Cardiac septum (tissue), 1 donor: ENCODE results near the gene IGFBP4. TPM values are rescaled to one million over a fixed set of nuclear protein-coding genes. Genes with fewer than 3 reads are reported as not detected.

ENCODE experiments used
- DNase-seq: peaks from one replicate; pipeline ENCODE4 v3.0.0-alpha.2; 2020; ENCODE audit warnings: low spot score
- intact Hi-C: fragments of 100-400 bp; cut with DNase I; formaldehyde crosslinking; loops from one replicate; pipeline ENCODE4 v1.14.0; 2022
- total RNA-seq: library from RNA; stranded (reverse); fragmentation: NEBNext Ultra II Directional; extraction: Animal tissue kit (Norgen Biotek cat#: 25700); gene quantifications from one replicate; pipeline ENCODE4 v1.2.1, GENCODE V29; 2021
- donor health status: DM: no; HTN: no; CAD: no.

IGFBP4 gene
- total RNA-seq, 1 donor from 2014 or later = 164 TPM

DNA sequence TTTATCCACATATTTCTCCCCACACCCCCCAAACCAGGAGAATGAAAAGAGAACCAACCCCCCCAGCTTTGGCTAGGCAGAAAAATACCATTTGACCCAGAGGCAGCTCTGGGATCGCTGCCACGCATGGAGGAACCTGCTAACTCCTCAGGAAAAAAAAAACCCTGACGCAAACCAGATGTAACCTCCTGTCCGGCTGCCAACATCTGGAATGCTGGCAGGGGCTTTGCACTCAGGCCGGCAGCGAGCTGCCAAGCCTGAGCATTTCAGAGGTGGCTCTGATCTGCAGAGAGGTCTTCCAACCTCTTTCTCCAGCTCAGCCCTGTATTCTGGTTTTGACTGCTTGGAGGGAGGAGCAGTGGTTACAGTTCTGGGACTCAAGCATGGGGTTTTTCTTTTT lies 8.2 kb downstream of the IGFBP4 start:
- intact Hi-C loops = no loop called here
- peak; percentile 84 for DNase-seq

GRCh38 chr17:40452216-40452787 lies 9.1 kb downstream of the IGFBP4 start:
- no peak for DNase-seq
- intact Hi-C loops = no loop called here

DNA sequence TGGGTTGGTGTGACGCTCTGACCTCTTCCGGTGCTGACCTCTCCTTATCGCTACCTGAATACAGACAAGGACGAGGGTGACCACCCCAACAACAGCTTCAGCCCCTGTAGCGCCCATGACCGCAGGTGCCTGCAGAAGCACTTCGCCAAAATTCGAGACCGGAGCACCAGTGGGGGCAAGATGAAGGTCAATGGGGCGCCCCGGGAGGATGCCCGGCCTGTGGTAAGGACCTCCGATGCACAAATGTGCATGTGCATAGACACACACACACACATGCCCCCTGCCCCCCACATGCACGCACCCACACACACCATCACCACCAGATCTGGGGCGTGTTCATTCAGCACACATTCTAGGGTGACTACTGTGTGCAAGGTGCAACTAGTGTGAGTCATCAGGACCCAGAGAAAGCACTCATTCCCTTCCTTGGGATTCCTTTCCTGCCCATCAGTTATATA lies 9.7 kb downstream of the IGFBP4 start:
- intact Hi-C loops = no loop called here
- no peak for DNase-seq

DNA sequence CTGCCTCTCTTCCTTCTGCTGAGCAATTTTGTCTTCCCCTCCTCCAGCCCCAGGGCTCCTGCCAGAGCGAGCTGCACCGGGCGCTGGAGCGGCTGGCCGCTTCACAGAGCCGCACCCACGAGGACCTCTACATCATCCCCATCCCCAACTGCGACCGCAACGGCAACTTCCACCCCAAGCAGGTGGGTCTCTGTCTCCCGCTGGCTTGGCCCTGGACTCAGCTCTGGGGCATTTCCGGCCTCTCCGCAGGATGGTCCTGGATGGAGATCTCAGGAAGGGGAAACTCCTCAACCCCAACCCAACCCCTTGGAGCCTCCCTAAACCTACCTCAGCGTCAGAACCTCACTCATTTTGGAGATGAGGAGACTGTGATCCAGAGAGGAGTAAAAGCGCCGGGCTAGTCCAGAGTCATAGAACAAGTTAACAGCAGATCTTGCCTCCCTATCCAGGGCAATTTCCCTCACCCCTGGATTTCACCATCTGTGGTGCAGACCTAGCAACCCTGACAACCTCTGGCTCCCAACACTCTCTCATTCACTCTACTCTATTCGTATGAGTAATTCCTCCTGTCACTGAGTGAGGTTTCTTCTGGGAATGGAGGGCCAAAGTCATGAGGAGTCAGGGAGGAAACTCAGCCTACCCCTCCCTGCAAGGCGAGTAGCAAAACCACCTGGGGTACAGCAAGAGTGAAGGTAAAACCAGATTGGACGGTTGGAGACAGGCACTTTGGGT lies 10.8 kb downstream of the IGFBP4 start:
- intact Hi-C loops = no loop called here
- no peak for DNase-seq

DNA sequence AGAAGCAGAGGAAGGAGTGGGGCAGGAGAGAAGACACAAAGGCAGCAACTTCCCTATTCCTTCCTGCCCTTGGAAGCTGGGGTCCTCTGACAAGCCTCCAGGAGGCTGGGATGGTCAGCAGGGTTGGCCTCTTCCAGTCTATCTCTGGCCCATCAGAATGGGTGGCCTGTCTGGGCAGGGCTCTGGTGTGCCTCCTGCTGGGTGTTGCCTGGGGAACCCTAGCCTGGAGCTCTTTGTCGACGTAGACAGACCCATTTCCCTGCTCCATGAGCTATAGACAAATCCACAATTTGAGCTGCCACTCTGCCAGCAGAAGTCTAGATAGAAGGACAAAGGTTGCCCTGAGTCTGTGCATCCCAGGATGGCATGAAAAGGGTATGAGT lies 11.4 kb downstream of the IGFBP4 start:
- DNase-seq = no peak
- intact Hi-C loops = no loop called here

DNA sequence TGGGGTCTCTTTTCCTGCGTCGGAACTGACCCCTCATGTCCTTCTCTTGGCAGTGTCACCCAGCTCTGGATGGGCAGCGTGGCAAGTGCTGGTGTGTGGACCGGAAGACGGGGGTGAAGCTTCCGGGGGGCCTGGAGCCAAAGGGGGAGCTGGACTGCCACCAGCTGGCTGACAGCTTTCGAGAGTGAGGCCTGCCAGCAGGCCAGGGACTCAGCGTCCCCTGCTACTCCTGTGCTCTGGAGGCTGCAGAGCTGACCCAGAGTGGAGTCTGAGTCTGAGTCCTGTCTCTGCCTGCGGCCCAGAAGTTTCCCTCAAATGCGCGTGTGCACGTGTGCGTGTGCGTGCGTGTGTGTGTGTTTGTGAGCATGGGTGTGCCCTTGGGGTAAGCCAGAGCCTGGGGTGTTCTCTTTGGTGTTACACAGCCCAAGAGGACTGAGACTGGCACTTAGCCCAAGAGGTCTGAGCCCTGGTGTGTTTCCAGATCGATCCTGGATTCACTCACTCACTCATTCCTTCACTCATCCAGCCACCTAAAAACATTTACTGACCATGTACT lies 13.2 kb downstream of the IGFBP4 start:
- intact Hi-C loops = no loop called here
- no peak for DNase-seq

GRCh38 chr17:40457369-40457768 lies 14.1 kb downstream of the IGFBP4 start:
- DNase-seq = no peak
- intact Hi-C loops = no loop called here

- intact Hi-C loops = no loop called here
- no peak for DNase-seq
These were observed 14.9 kb downstream of the IGFBP4 start for GRCh38 chr17:40457964-40458791.

DNA sequence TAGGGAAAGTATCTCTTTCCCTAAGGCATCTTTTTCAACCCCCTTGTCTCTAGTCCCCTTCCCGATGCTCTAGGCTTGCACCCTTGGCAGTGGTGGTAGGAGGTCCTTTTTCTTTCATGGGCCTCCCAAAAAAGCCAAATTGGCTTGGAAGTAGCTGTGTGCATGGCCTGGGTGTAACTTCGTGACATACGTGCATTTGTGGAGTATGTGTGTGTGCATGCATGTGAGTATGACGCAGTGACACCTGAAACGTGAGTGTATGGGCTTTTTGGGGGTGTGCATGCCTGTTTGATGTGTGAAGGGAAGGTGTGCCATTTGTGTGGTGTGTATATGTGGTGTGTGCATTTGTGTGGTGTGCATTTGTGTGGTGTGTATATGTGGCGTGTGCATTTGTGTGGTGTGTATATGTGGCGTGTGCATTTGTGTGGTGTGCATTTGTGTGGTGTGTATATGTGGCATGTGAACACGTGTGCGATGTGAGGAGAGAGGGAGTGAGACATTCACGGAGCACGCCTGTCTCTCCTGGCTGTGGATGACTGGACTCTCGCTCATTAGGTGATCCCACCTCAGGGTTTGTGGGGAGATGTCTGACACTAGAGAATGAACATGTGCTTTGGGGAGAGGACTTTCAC lies 15.7 kb downstream of the IGFBP4 start:
- DNase-seq = no peak

DNA sequence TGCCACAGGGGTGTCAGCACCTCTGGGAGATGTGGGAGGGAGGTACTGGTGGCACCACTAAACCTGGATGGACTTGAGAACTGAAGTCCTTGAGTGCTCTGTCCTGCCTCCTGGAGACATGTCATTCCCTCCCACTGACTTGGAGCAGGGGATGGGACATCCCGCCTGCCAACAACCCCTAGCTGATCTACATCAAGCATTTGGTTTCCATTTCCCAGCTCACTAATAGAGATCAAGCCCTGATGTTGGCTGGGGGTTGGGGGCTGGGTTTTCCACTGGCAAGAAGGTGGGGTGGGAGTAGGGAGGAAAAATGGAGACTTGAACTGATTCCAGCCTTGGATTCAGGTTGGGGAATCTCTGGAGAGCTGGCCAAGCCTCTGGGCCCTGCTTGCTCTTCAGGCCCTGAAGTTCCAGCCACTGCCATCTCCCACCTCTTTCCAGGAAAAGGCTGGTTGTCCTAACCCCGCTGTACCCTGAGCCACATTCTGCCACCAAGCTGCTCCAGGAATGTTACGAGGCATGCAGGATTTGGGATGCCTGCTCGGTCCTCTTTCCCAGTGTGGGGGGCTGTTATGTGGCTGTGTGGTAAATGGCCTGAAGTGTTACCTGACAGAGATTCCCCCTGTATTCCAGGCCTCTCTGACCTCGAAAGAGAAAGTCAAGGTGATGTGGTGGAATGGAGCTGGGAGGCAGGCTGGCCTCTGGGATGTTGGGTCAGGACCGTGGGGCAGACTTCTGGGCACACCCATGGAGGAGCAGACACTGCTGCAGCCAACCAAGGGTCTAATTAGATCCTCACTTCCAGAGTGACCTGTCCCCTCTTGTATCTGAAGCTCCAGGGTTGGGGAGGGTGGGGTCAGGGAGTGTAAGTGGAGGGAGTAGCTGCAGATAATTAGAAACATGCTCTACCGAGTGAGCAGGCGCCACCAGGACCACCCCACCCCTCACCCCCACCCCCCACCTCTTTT lies 16.7 kb downstream of the IGFBP4 start:
- intact Hi-C loops = no loop called here
- no peak for DNase-seq

More for the DNA sequence above, 15.7 kb downstream of the IGFBP4 start:
- intact Hi-C loops = no loop called here

DNA sequence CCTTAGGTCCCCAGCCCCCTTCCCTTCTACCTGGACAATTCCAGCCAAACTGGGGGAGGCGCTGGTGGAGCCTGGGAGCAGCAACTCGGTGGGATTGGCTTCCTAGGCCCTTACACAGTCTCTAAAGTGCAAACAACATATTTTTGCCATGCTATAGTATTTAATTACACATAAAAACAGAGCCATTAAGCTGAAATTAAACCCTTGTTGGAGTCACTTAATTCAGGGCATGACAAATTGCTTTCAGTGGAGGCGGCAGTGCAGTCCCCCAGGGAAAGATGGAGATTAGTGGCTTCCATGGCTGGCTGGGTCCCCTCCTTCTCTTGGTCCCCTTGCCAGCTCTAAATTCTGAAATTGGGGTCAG lies 17.3 kb downstream of the IGFBP4 start:
- intact Hi-C loops = no loop called here
- no peak for DNase-seq

DNA sequence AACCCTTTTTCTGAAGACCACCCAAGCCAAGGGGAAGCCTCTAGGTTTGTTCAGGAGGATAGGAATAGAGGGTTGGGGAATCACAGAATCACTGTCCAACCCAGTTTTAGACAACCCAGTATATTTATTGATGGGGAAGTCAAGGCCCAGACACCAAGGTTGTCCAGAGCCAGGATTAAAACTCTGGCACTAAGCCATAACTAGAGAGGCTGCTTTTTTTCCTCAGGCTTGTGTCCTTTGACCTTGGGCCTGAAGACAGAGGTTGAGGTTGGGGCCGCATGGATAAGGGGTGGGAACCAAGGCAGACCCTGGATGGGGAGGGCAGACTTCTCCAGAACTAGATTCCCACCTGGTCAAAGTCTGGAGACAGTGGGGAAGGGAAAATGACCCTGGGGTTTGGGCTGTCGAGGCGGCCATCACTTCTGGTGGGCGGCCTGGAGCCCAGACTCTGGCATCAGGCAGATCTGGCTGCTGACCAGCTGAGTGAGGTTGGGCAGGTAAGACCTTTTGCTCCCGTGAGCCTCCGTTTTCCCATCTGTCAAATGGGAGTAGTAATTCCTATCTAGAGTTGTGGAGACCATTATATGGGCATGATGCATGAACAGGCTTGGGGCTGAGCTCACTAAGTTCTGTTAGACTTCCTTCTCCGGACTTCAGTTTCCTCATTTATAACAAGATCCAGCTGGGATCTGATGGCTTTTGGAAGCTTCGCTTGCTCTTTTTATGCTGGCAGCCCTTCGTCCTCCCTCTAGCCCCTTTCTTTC lies 17.9 kb downstream of the IGFBP4 start:
- no peak for DNase-seq
- intact Hi-C loops = no loop called here

GRCh38 chr17:40461732-40462342 lies 18.6 kb downstream of the IGFBP4 start:
- no peak for DNase-seq
- intact Hi-C loops = no loop called here

DNA sequence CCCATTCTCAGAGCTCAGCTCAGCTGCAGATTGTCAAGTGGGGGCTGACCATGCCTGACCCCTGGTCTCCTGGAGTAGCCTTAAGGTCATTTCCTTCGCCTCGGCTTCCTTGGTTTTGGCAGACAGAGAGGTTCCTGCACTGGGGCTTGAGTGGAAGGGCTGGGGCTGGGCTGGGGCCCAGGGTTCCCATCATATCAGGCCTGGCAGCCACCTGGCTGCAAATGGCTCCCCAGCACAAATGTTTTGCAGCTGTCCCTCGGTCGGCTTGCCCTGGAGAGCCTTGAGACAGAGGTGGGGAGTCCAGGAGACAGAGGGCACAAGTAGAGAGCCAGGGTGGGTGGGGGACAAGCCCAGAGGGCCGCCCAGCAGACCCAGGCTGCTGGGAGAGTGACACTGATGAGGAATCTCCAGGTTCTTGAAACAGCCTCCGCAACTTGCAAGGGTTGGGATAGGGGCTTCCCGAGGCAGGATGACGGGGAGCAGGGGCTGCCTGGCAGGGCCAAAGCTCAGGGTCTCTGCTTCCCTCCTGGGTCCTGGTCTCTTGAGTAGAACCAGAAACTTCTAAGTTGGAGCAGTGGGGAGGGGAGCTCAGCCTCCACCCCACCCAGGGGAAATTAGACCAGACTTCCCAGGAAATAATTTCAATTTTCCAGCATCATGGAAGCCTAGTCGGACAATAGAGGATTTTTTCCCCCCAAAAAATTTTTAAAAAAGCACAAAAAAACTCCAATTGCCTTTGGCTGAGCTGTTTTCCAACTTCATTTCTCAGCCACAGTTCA lies 19.3 kb downstream of the IGFBP4 start:
- intact Hi-C loops = no loop called here
- DNase-seq = no peak

GRCh38 chr17:40463122-40463550 lies 19.9 kb downstream of the IGFBP4 start:
- no peak for DNase-seq
- intact Hi-C loops = no loop called here

- intact Hi-C loops = no loop called here
- no peak for DNase-seq
These were observed 21.2 kb downstream of the IGFBP4 start for GRCh38 chr17:40464392-40464855.
